ENCODE measurements around the gene EDIL3. TPM values are rescaled to one million over a fixed set of nuclear protein-coding genes. Genes with fewer than 3 reads are reported as not detected.

The EDIL3 gene
- total RNA-seq, 4 donors from 2014 or later = 2.8 to 20.6 (median 10.2) TPM

DNA sequence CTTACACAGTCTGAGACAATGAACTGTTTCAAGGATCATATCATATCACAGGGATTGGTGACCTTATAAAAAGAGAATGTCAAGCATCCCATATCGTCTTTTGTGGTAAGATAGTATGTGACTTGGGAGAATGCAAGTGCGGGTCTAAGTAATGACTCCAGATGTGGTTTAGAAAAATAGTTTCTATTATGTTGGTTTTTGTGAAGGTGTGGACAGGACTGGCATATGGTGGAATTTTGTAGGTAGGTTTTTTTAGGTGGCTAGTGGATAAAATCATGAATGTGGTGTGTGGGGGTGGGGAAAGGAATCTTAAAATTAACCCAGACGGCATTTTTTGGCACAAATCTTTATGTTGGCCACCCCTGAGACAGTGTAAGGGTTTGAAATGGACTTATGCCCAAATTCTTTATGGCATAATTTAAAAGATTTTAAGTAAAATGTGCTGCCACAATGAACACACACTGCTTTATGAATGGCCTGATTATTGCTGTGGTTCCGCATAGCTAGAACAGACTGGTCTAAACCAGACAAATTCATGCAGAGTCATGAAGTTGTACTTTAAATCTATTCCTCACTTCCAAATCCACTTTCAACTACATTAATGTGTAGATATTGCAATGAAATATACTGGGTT is 459.2 kb downstream of the EDIL3 start:
- Histone ChIP-seq H3K4me3 (no peak overlapping the region), H3K27ac (no peak overlapping the region), H3K4me1 (no peaks in the 10 kb centered on the region), H3K9me3 (no peaks in the 10 kb centered on the region), H3K36me3 (no peaks in the 10 kb centered on the region), H3K27me3 (no peaks in the 10 kb centered on the region)
- intact Hi-C loops (cut with DNase I) = no loop called here
- no peak for DNase-seq
- TF ChIP-seq, protein P1, sequence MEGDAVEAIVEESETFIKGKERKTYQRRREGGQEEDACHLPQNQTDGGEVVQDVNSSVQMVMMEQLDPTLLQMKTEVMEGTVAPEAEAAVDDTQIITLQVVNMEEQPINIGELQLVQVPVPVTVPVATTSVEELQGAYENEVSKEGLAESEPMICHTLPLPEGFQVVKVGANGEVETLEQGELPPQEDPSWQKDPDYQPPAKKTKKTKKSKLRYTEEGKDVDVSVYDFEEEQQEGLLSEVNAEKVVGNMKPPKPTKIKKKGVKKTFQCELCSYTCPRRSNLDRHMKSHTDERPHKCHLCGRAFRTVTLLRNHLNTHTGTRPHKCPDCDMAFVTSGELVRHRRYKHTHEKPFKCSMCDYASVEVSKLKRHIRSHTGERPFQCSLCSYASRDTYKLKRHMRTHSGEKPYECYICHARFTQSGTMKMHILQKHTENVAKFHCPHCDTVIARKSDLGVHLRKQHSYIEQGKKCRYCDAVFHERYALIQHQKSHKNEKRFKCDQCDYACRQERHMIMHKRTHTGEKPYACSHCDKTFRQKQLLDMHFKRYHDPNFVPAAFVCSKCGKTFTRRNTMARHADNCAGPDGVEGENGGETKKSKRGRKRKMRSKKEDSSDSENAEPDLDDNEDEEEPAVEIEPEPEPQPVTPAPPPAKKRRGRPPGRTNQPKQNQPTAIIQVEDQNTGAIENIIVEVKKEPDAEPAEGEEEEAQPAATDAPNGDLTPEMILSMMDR (IDR thresholded peaks at IDR 0.05) = no peak
- WGBS, 2 donors = 50 to 81% methylated on average over 4 of the region's 4 CpGs

DNA sequence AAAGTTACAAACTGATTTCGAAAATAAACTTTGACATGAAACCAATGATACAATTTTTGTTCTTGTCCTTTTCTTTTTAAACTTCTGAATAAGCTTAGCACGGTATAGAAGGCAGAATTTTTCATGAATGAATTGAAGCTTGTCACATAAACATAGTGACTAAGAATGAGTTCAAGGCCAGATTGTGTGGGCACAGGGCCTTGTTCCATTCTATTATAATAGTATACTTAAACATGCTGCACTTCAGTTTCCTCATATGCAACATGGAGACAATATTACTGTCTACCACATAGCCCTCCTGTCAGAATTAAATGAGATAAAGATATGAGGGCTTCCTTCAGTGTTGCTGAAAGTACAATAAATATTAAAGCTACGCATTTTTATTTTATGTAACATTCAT is 459.8 kb downstream of the EDIL3 start:
- Histone ChIP-seq H3K27ac (no peak overlapping the region), H3K36me3 (no peaks in the 10 kb centered on the region), H3K4me3 (no peak overlapping the region), H3K27me3 (no peaks in the 10 kb centered on the region), H3K9me3 (no peaks in the 10 kb centered on the region), H3K4me1 (no peaks in the 10 kb centered on the region)
- 69 to 71% methylated on average over 3 of the region's 3 CpGs for WGBS, 2 donors
- TF ChIP-seq POLR2A (IDR thresholded peaks at IDR 0.05) = no peak
- TF ChIP-seq, protein P1 (IDR thresholded peaks at IDR 0.05) = no peak
- DNase-seq = no peak
- intact Hi-C loops (cut with DNase I) = no loop called here

DNA sequence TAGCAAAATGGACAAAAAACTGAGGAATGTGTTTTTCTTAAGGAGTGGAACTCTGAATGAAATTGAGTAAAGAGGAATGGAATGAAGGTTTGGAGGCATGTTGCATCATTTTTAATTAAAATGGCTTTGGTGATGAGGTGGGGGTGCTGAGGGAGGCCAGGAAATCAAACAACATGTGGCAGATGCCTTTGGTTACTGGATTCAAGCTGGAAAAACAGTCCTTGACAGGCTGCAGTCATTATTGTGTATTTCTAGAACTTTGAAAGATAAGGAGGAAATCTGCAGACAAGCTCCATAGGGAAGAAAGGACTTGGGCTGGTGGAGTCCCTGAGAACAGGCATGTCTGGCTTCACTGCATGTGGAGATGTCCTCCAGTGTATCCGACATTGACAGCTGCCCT is 460.5 kb downstream of the EDIL3 start:
- intact Hi-C loops (cut with DNase I) = no loop called here
- Histone ChIP-seq H3K9me3 (no peaks in the 10 kb centered on the region), H3K27ac (no peak overlapping the region), H3K36me3 (no peaks in the 10 kb centered on the region), H3K4me1 (no peaks in the 10 kb centered on the region), H3K4me3 (no peak overlapping the region), H3K27me3 (no peaks in the 10 kb centered on the region)
- DNase-seq = no peak
- no peak for TF ChIP-seq POLR2A (IDR thresholded peaks at IDR 0.05)
- TF ChIP-seq, protein P1 (IDR thresholded peaks at IDR 0.05) = no peak
- WGBS, 2 donors = 60 to 67% methylated on average over 1 of the region's 1 CpG

DNA sequence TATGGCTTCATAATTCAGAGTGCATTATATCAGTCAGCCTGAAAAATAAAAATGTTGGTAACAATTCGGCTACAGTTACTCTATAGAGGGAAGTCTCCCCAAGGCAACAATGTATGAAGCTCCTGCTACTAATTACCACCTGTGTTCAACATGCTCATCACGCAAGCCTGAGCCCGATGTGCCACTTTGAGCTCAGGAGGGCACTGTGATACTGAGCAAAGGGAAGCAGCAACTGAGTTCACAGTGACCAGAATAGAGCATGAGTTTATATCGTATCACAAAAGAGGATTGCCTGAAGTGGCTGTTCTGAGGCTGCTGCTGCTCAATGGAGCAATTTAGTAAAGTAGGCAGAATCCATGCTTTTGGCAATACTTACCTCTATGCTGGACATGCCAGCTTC is 462.0 kb downstream of the EDIL3 start:
- Histone ChIP-seq H3K9me3 (no peaks in the 10 kb centered on the region), H3K27ac (no peak overlapping the region), H3K36me3 (no peaks in the 10 kb centered on the region), H3K4me3 (no peak overlapping the region), H3K4me1 (no peaks in the 10 kb centered on the region), H3K27me3 (no peaks in the 10 kb centered on the region)
- TF ChIP-seq, protein P1 (IDR thresholded peaks at IDR 0.05) = no peak
- no peak for TF ChIP-seq POLR2A (IDR thresholded peaks at IDR 0.05)
- no peak for DNase-seq
- intact Hi-C loops (cut with DNase I) = no loop called here
- WGBS, 2 donors = 53 to 70% methylated on average over 4 of the region's 4 CpGs

DNA sequence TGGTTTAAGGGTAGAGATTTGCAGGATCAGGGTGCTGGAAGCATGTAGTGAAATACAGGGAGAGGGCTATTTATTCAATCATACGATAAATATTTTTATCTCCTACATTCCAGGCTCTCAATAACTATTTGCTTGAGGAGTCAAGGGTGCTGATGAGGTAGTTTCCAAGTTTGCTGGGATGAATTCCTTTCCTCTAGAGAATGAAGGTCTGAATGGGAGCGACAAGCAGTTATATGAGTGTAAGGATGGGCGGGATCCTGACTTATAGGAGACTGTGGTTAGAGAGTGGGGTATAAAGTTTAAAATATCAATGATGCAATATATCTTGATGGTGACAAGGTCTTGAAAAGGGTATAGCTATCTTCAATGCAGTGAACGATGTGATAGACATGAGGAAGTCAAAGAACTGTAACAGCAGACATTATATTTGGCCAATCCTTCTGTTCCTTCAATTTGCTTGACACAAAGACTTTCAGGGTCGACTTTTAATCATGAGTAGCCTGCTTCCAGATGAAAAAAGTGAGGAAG is 462.9 kb downstream of the EDIL3 start:
- Histone ChIP-seq H3K27ac (no peak overlapping the region), H3K36me3 (no peaks in the 10 kb centered on the region), H3K27me3 (no peaks in the 10 kb centered on the region), H3K9me3 (no peaks in the 10 kb centered on the region), H3K4me1 (no peaks in the 10 kb centered on the region), H3K4me3 (no peak overlapping the region)
- intact Hi-C loops (cut with DNase I) = no loop called here
- TF ChIP-seq, protein P1 (IDR thresholded peaks at IDR 0.05) = no peak
- no peak for TF ChIP-seq POLR2A (IDR thresholded peaks at IDR 0.05)
- 63 to 72% methylated on average over 5 of the region's 5 CpGs for WGBS, 2 donors
- no peak for DNase-seq

All from esophagus squamous epithelium (tissue), 5 donors.